Skeletal muscle satellite cell (primary cell): ENCODE data around the gene ASB18.

ENCODE experiments used
- H3K27me3 ChIP-seq: 2 replicates; pipeline ENCODE4 v1.7.0; 2013; ENCODE audit warnings: low read length; ENCODE audit not compliant: control insufficient read depth, insufficient read depth
- H3K36me3 ChIP-seq: 2 replicates; pipeline ENCODE4 v1.7.0; 2013; ENCODE audit warnings: mild to moderate bottlenecking, control low read depth, low read length; ENCODE audit not compliant: insufficient read depth
- H3K4me1 ChIP-seq: 2 replicates; pipeline ENCODE4 v1.7.0; 2013; ENCODE audit warnings: low read length; ENCODE audit not compliant: control insufficient read depth, insufficient read depth
- H3K4me2 ChIP-seq: 2 replicates; pipeline ENCODE4 v1.7.0; 2013; ENCODE audit warnings: mild to moderate bottlenecking, low read length
- H3K4me3 ChIP-seq: 2 replicates; pipeline ENCODE4 v1.7.0; 2013; ENCODE audit warnings: low read length
- H3K9ac ChIP-seq: 2 replicates; pipeline ENCODE4 v1.7.0; 2013; ENCODE audit warnings: mild to moderate bottlenecking, low read depth, low read length, moderate library complexity
- H3K9me3 ChIP-seq: replicated peaks from 2 replicates; pipeline ENCODE4 v1.7.0; 2013; ENCODE audit warnings: mild to moderate bottlenecking, control low read depth, low read length

The ASB18 gene

DNA sequence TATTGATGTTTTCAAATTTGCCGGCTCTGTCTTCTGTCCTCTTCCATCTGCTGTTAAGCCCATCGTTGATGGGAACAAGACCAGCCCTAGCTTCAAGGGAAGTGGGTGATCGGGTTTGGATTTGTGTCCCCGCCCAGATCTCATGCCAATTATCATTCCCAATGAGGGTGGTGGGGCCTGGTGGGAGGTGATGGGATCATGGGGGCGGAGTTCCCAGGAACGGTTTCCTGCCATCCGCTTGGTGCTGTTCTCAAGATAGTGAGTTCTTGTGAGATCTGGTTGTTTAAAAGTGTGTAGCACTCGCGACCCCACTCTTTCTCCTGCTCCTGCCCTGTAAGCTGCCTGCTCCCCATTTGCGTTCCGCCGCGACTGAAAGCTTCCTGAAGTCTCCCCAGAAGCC lies 9.5 kb downstream of the ASB18 start:
- H3K27me3 ChIP-seq, result peaks cover 7% of the 10 kb centered on the region
- no peaks in the 10 kb centered on the region for H3K36me3 ChIP-seq
- no peak overlapping the region for H3K9ac ChIP-seq
- no peaks in the 10 kb centered on the region for H3K4me1 ChIP-seq
- H3K4me2 ChIP-seq, result no peak overlapping the region
- no peaks in the 10 kb centered on the region for H3K9me3 ChIP-seq
- no peak overlapping the region for H3K4me3 ChIP-seq

DNA sequence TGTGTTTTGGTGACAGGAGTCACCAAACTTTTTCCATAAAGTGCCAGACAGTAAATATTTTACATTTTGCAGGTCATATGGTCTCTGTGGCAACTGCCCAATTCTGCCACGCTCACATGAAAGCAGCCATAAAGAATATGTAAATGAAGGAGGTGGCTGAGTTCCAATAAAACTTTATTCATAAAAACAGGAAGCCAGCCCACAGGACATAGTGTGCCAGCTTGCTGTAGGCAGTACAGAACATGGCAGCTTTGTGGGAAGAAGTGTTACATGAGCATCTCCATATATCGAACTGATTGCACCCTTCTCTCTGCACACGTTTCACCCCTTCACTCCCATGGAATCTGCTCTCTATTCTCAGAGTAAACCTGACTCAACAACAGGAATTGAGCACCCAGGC lies 10.2 kb downstream of the ASB18 start:
- H3K4me1 ChIP-seq, result no peaks in the 10 kb centered on the region
- no peaks in the 10 kb centered on the region for H3K36me3 ChIP-seq
- H3K4me3 ChIP-seq, result no peak overlapping the region
- H3K9me3 ChIP-seq, result no peaks in the 10 kb centered on the region
- H3K27me3 ChIP-seq, result peaks cover 7% of the 10 kb centered on the region
- H3K4me2 ChIP-seq, result no peak overlapping the region
- no peak overlapping the region for H3K9ac ChIP-seq

DNA sequence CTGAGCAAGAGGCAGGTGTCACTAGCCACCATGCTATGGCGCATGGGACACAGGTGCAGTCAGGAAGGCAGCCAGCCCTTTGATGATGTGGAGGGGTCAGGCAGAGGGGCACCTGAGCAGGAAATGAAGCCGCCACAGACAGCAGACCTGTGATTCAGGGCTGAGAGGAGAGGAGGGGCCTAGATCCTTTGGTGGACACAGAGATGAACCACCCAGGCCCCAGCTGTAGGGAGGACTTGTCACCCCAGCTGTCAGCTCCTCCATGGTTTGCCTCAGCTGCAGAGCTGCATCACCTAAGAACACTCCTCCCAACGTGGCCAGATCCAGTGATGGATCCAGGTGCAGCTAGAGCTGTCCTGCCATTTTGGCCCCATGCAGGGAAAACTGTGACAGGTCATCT lies 11.6 kb downstream of the ASB18 start:
- Histone ChIP-seq H3K4me1 (no peaks in the 10 kb centered on the region), H3K27me3 (peaks cover 7% of the 10 kb centered on the region), H3K4me3 (no peak overlapping the region)

DNA sequence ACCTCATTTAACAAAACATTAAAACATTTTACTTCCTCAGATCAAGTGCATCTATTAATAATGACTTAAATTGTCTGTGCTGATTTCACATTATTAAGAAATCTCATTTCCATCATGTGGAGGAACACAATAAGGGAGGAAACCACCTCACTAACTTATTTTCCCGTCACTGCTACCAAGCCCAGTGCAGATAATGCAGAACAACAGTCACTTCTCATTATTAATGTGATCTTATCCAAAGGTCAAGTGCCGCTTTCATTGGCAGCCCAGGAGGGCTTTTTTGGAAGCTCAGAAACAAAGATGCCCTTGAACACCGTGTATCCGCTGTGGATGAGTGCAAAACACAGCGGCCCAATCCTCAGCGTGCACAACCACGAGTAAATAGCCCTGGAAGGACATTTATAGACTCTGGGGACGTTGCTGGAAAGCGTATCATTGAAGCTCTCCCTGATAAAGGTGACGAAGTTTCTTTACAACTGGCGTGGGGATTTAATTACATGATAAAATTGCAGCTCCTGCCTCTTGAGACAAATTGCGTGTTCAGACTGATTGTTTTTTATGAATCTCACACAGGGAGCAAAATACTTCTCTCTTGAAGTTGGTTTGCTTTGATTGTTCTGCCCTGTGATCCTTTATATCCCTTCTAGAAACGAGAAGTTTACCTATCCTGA lies 13.2 kb downstream of the ASB18 start:
- H3K4me3 ChIP-seq, result no peak overlapping the region
- peaks cover 7% of the 10 kb centered on the region for H3K27me3 ChIP-seq
- H3K4me2 ChIP-seq, result no peak overlapping the region
- no peaks in the 10 kb centered on the region for H3K4me1 ChIP-seq
- H3K9me3 ChIP-seq, result no peaks in the 10 kb centered on the region
- no peak overlapping the region for H3K9ac ChIP-seq
- no peaks in the 10 kb centered on the region for H3K36me3 ChIP-seq

More for the DNA sequence above, 11.6 kb downstream of the ASB18 start:
- H3K36me3 ChIP-seq, result no peaks in the 10 kb centered on the region
- H3K9ac ChIP-seq, result no peak overlapping the region
- H3K9me3 ChIP-seq, result no peaks in the 10 kb centered on the region
- no peak overlapping the region for H3K4me2 ChIP-seq

DNA sequence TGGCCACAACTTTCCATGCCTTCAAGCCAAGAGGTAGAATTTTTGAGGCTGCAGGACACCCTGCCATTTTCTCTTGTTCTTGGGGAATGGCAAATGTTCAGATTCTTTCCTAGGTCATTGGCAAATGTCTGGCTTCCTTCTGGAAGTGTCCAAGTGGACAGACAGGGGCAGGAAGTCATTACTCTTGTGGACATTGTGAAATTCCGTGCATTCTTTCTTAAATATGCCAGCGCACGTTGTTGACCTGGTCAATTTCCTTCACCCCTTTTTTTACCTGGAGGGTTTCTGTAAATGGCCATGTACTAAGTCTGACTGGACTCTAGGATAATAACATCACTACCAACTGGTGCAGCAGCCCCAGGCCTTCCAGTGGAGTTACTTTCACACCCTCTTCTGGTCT lies 13.9 kb downstream of the ASB18 start:
- Histone ChIP-seq H3K4me1 (no peaks in the 10 kb centered on the region), H3K27me3 (peaks cover 7% of the 10 kb centered on the region), H3K4me2 (no peak overlapping the region), H3K9me3 (no peaks in the 10 kb centered on the region), H3K36me3 (no peaks in the 10 kb centered on the region), H3K9ac (no peak overlapping the region), H3K4me3 (no peak overlapping the region)

DNA sequence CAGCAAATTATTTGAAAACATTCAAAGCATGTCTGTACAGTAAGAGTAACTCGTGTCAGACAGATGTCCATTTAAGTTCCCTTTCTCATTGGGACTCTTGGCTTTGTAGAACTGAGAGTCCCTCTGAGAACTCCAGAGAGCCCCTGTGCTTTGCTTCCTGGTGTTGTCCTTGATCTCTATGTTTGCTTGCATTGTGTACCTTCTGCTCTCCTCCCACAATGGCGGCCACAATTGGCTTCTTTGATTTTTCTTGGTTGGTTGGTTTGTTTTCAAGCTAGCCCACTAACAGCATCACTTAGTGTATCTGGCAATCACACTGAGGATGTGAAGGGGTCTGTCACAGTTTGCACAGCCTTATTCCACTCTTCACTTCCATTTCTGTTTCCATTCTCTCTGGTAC lies 15.1 kb downstream of the ASB18 start:
- Histone ChIP-seq H3K4me2 (no peak overlapping the region), H3K36me3 (no peaks in the 10 kb centered on the region), H3K9ac (no peak overlapping the region), H3K4me1 (no peaks in the 10 kb centered on the region), H3K9me3 (no peaks in the 10 kb centered on the region), H3K27me3 (peaks cover 7% of the 10 kb centered on the region), H3K4me3 (no peak overlapping the region)

DNA sequence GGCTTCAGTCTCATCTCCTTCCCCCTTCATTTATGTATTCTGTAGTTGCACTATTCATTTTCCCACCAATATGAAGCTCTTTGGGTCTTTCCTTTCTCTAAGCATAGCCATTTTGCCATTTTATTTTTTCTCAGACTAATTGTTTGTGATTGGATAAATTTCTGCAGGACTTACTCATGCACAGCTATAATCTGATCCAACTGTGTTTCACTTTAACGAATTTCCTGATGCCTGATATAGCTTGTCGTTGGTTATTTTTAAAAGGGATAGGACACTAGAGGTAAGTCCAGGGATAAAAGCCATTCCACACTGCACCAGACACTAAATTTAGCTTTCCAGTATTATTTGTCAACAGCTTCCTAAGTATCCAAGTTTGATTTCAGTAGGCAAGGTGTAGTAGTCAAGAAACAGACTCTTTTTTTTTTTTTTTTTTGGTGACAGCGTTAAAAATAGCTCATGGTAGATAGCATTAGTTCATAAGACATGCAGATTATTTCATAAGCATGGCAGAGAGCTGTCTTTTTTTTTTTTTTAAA lies 17.4 kb downstream of the ASB18 start:
- H3K9me3 ChIP-seq, result no peaks in the 10 kb centered on the region
- no peaks in the 10 kb centered on the region for H3K4me1 ChIP-seq
- H3K4me3 ChIP-seq, result no peak overlapping the region
- H3K36me3 ChIP-seq, result no peaks in the 10 kb centered on the region
- peaks cover 7% of the 10 kb centered on the region for H3K27me3 ChIP-seq
- no peak overlapping the region for H3K4me2 ChIP-seq
- no peak overlapping the region for H3K9ac ChIP-seq

DNA sequence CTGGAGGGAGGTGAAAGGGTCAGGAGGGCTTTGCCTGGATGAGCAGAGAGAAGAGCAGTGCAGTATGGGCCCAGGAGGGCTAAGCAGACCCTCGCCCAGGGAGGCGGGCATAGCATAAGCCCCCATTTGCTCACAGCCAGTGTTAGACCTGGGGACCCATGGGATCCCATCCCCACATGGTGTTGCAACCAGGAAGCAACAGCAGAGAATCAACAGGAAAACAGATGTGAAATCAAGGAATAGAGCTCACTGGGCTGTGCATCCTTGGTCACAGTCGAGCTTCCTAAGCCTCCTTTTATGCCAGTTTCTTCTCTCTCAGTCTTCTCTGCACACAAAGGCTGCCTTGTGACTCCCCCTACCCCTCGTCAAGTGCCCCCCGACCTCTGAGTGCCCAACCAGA lies 19.9 kb downstream of the ASB18 start:
- H3K9ac ChIP-seq, result no peak overlapping the region
- no peaks in the 10 kb centered on the region for H3K9me3 ChIP-seq
- H3K4me3 ChIP-seq, result no peak overlapping the region
- no peaks in the 10 kb centered on the region for H3K36me3 ChIP-seq
- no peaks in the 10 kb centered on the region for H3K4me1 ChIP-seq
- no peak overlapping the region for H3K4me2 ChIP-seq
- H3K27me3 ChIP-seq, result peaks cover 13% of the 10 kb centered on the region

DNA sequence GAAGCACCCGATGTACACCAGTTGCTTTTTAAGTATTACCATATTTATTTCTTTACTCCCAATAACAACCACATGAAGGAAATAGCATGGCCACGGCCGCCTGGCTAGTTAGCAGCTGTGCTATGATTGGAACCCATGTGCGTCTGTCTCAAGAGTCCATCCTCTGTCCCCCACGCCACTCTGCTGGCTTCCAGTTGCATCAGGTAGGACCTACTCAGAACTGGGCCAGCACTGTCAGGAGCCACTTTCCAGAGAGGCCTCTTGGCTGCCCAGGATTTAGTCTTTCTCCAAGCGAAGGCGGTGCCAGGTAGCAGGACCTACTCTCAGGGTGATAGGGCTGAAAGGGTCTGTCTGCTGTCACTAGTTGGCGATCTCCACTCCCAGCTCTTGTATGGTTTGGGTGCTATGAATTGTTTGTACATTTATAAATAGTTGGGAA lies 22.1 kb downstream of the ASB18 start:
- Histone ChIP-seq H3K27me3 (peaks cover 30% of the 10 kb centered on the region), H3K9me3 (no peaks in the 10 kb centered on the region), H3K4me1 (no peaks in the 10 kb centered on the region), H3K4me2 (no peak overlapping the region), H3K36me3 (no peaks in the 10 kb centered on the region), H3K9ac (no peak overlapping the region), H3K4me3 (no peak overlapping the region)

DNA sequence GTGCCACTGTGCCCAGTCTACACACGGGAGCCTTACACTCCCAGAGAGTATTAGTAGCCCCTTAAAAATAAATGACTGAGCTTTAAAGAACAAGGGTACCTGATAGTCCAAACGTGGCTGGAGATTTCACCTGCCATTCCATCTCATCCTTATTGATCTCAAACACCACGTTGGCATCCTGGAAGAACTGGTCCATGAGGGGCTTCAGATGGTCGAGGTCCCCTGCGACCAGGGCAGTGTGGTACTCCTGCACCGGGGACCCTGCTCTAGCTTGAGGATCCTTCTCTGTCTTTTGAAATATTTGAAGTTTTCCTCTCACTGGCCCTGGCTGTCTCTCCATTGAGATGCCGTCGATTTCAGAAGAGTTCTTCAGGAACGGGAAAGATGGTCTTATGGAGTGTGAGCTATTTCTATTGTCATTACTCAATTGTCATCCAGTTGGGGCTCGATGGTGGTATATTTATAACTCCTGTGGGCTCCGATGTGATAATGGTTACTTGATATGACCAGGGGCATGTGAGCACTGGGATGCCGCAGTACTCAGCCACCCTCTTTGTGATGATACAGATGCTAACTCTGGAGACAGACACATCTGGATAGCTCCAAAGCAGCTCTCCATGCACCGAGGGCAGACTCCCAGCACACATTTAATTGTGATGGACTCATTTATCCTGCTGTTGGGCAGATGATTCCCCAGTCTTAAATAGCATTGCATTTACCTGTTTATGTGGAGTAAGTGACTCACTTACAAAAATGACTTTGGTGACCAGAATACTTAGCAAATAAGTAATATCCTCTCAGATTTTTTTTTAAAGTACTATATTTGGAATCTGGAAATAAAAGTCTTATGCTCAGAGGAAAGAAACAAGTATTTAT lies 22.8 kb downstream of the ASB18 start:
- no peaks in the 10 kb centered on the region for H3K4me1 ChIP-seq
- H3K4me2 ChIP-seq, result no peak overlapping the region
- H3K27me3 ChIP-seq, result peaks cover 36% of the 10 kb centered on the region
- no peak overlapping the region for H3K9ac ChIP-seq
- no peaks in the 10 kb centered on the region for H3K9me3 ChIP-seq
- H3K4me3 ChIP-seq, result no peak overlapping the region
- H3K36me3 ChIP-seq, result no peaks in the 10 kb centered on the region

DNA sequence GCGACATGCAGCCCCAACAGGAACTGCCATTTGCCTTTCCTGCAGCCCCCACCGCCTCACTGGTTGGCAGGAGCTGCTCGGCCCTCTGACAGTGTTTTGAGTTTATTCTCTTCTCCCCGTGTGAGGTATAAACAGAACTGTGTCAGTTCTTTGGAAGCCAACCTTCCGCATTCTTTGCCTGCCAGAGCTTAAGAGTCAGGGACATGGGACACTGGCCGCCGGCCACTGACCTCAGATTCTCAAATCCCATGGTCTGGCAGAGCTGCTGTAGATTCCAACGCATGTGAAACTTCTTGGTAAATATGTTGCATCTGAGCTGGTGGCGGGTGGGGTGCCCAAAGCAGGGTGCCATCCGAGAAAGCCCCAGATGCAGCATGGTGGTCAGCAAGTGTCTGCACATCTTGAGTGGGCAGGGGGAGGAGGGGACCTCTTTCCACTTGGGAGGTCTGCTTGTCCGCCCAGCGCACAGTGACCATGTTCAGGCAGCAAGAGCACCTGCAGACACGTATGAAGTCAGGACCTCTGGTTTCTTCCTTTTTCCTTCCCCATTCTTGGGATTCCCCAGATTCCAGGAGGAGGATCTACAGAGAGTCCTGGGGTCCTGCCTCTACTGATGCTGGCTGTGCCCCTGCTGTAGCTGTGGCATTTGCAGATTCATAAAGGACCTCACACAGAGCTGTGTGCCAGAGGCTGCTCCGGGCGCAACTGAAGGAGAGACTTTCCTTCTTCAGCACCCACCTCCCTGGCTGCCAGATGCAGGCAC lies 23.8 kb downstream of the ASB18 start:
- peaks cover 44% of the 10 kb centered on the region for H3K27me3 ChIP-seq
- H3K36me3 ChIP-seq, result no peaks in the 10 kb centered on the region
- no peaks in the 10 kb centered on the region for H3K9me3 ChIP-seq
- H3K4me2 ChIP-seq, result no peak overlapping the region
- no peak overlapping the region for H3K9ac ChIP-seq
- no peaks in the 10 kb centered on the region for H3K4me1 ChIP-seq
- H3K4me3 ChIP-seq, result no peak overlapping the region
